HCT116 (cell line): ENCODE results near the gene ODF4.

Source experiments
- CEBPB ChIP-seq: IDR thresholded peaks from 2 replicates; pipeline ENCODE4 v1.6.1; 2012; ENCODE audit warnings: low read depth
- CTCF ChIP-seq, 3 experiments: fragments of 200-600 bp in 1 of 3; sonication (generic) in 1 of 3; IDR thresholded peaks in 2 of 3; conservative IDR thresholded peaks in 1 of 3; 2 replicates each; pipeline ENCODE4 v1.5.1; 2012 to 2017; ENCODE audit warnings: low read depth in 2 of 3, low read length in 2 of 3, antibody characterized with exemption in 1 of 3, borderline replicate concordance in 1 of 3, control low read depth in 1 of 3, mild to moderate bottlenecking in 1 of 3, mixed read lengths in 1 of 3, mixed run types in 1 of 3, moderate library complexity in 1 of 3; ENCODE audit not compliant: insufficient read depth in 1 of 3
- EZH2 ChIP-seq: fragments of 200-600 bp; sonication (generic); IDR thresholded peaks from 2 replicates; pipeline ENCODE4 v1.6.1; 2017; ENCODE audit warnings: antibody characterized with exemption, mixed run types
- POLR2A ChIP-seq: IDR thresholded peaks from 2 replicates; pipeline ENCODE4 v1.7.0; 2011; ENCODE audit warnings: borderline replicate concordance; ENCODE audit not compliant: insufficient read depth, insufficient read length; ENCODE audit errors: extremely low read depth
- POLR2AphosphoS5 ChIP-seq: IDR thresholded peaks from 2 replicates; pipeline ENCODE4 v1.6.1; 2011; ENCODE audit warnings: mild to moderate bottlenecking, low read depth, low read length, moderate library complexity
- REST ChIP-seq: IDR thresholded peaks from 2 replicates; pipeline ENCODE4 v1.6.1; 2012; ENCODE audit warnings: low read depth
- YY1 ChIP-seq: IDR thresholded peaks from 2 replicates; pipeline ENCODE4 v1.6.1; 2011; ENCODE audit warnings: low read length, low read depth, moderate library complexity, mild to moderate bottlenecking; ENCODE audit not compliant: insufficient replicate concordance; ENCODE audit errors: extremely low read depth

- TF ChIP-seq CTCF (IDR thresholded peaks at IDR 0.05 in 2 of 3, conservative IDR thresholded peaks at IDR 0.05 in 1 of 3; ENCODE audit: borderline replicate concordance in 1 of 3, insufficient read depth in 1 of 3, low read depth in 2 of 3, low read length in 2 of 3) (no peak), POLR2A (no peak), EZH2 (no peak), CEBPB (no peak), POLR2AphosphoS5 (no peak), YY1 (no peak), REST (no peak)
These were observed 893 bp upstream of the ODF4 start for GRCh38 chr17:8338753-8339140.
